Keratinocyte (primary cell): ENCODE data around the gene CNTLN. TPM values are rescaled to one million over a fixed set of nuclear protein-coding genes. Genes with fewer than 3 reads are reported as not detected.

ENCODE experiments used
- DNase-seq: peaks from one replicate; pipeline ENCODE4 v3.0.0-alpha.2; 2011; ENCODE audit warnings: low read depth, missing footprints, low spot score
- FAIRE-seq: peaks from 2 replicates; lab custom pipeline; 2011; peaks lifted over from hg19 to GRCh38; lab: Jason Lieb, UNC
- H2AFZ ChIP-seq: 2 replicates; pipeline ENCODE4 v1.6.0; 2012; ENCODE audit warnings: low read length, control low read depth, inconsistent platforms; ENCODE audit not compliant: control insufficient read depth
- H3K27ac ChIP-seq: 2 replicates; pipeline ENCODE4 v1.5.1; 2011; ENCODE audit warnings: low read length; ENCODE audit not compliant: control insufficient read depth, insufficient read depth
- H3K27me3 ChIP-seq: 3 replicates; pipeline ENCODE4 v1.6.0; 2011; ENCODE audit warnings: low read length; ENCODE audit not compliant: control insufficient read depth, insufficient read depth; ENCODE audit errors: extremely low read depth
- H3K36me3 ChIP-seq, 2 experiments: 2 replicates in 1 of 2; 3 replicates in 1 of 2; pipeline ENCODE4 v1.5.1; 2011; ENCODE audit warnings: low read length in 2 of 2, mild to moderate bottlenecking in 1 of 2; ENCODE audit not compliant: control insufficient read depth in 2 of 2, insufficient read depth in 2 of 2; ENCODE audit errors: extremely low read depth in 1 of 2
- H3K4me1 ChIP-seq: 3 replicates; pipeline ENCODE4 v1.5.1; 2011; ENCODE audit warnings: low read length; ENCODE audit not compliant: control insufficient read depth, insufficient read depth; ENCODE audit errors: extremely low read depth
- H3K4me2 ChIP-seq: 3 replicates; pipeline ENCODE4 v1.6.0; 2011; ENCODE audit warnings: low read depth, low read length; ENCODE audit not compliant: control insufficient read depth, insufficient read depth; ENCODE audit errors: extremely low read depth
- H3K4me3 ChIP-seq, 3 experiments: fragments of 200-600 bp in 1 of 3; sonication (generic) in 1 of 3; 2 replicates in 2 of 3; 3 replicates in 1 of 3; pipeline ENCODE4 v1.5.1; 2011 to 2016; ENCODE audit warnings: low read length in 3 of 3, mild to moderate bottlenecking in 3 of 3, control low read depth in 2 of 3, inconsistent platforms in 1 of 3, low read depth in 1 of 3, mixed read lengths in 1 of 3, mixed run types in 1 of 3, moderate library complexity in 1 of 3; ENCODE audit not compliant: control insufficient read depth in 2 of 3, insufficient read depth in 2 of 3; ENCODE audit errors: extremely low read depth in 1 of 3
- H3K79me2 ChIP-seq: 2 replicates; pipeline ENCODE4 v1.6.0; 2012; ENCODE audit warnings: low read length; ENCODE audit not compliant: control insufficient read depth, insufficient read depth
- H3K9ac ChIP-seq: 3 replicates; pipeline ENCODE4 v1.6.0; 2011; ENCODE audit warnings: low read length; ENCODE audit not compliant: control insufficient read depth, insufficient read depth; ENCODE audit errors: extremely low read depth
- H3K9me1 ChIP-seq: 3 replicates; pipeline ENCODE4 v1.6.0; 2011; ENCODE audit warnings: low read length; ENCODE audit not compliant: control insufficient read depth, insufficient read depth; ENCODE audit errors: extremely low read depth
- H3K9me3 ChIP-seq: 2 replicates; pipeline ENCODE4 v1.5.1; 2012; ENCODE audit warnings: low read depth, low read length; ENCODE audit not compliant: control insufficient read depth
- H4K20me1 ChIP-seq: 3 replicates; pipeline ENCODE4 v1.6.0; 2011; ENCODE audit warnings: low read length; ENCODE audit not compliant: control insufficient read depth, insufficient read depth; ENCODE audit errors: extremely low read depth
- CTCF ChIP-seq, 3 experiments: IDR thresholded peaks in 1 of 3; conservative IDR thresholded peaks in 1 of 3; optimal IDR thresholded peaks in 1 of 3; 2 replicates in 2 of 3; 3 replicates in 1 of 3; pipeline versions ENCODE3 to v1.5.1; 2011; ENCODE audit warnings: low read length in 3 of 3, mild to moderate bottlenecking in 3 of 3, moderate library complexity in 2 of 3, control low read depth in 1 of 3, inconsistent platforms in 1 of 3; ENCODE audit not compliant: insufficient read depth in 2 of 3; ENCODE audit errors: extremely low read depth in 1 of 3
- EZH2 ChIP-seq: IDR thresholded peaks from one replicate; pipeline ENCODE4 v1.6.1; 2012; ENCODE audit warnings: inconsistent platforms, mild to moderate bottlenecking, low read length, moderate library complexity
- dilution Hi-C: fragments of 300-500 bp; cut with MboI; formaldehyde crosslinking; loops from one replicate; pipeline ENCODE4 v1.7.0; 2020; ENCODE audit warnings: low sequenced_read_pairs; ENCODE audit not compliant: extremely low pct_ligation_motif_present
- polyA plus RNA-seq, 5 experiments: library from polyadenylated mRNA; depleted of rRNA in 3 of 5; stranded (reverse) in 3 of 5; stranded (forward) in 1 of 5; unstranded in 1 of 5; fragments of >200 nt; gene quantifications; 1 replicate in 1 of 5; 2 replicates in 3 of 5; 3 replicates in 1 of 5; pipeline versions ENCODE4 v1.2.1 to v1.2.3, GENCODE V29; 2011 to 2012; ENCODE audit warnings: missing spikeins in 2 of 5, low read depth in 1 of 5, low replicate concordance in 1 of 5

Gene CNTLN
- polyA plus RNA-seq, 1 donor (not counting 4 experiments of a cell fraction or from before 2014, with no cell fraction given), result 2.4 TPM

- Histone ChIP-seq H2AFZ (no peak overlapping the region), H3K79me2 (peaks cover 2% of the 10 kb centered on the region), H3K4me2 (no peak overlapping the region), H3K36me3 (no peaks in the 10 kb centered on the region), H3K9me3 (no peaks in the 10 kb centered on the region), H3K27ac (no peak overlapping the region), H3K27me3 (no peaks in the 10 kb centered on the region), H3K4me3 (no peak overlapping the region), H4K20me1 (no peaks in the 10 kb centered on the region), H3K9me1 (no peaks in the 10 kb centered on the region), H3K9ac (no peak overlapping the region), H3K4me1 (no peaks in the 10 kb centered on the region)
- TF ChIP-seq EZH2, result no peak
- no peak for TF ChIP-seq CTCF (optimal IDR thresholded peaks at IDR 0.05 in 1 of 3, IDR thresholded peaks at IDR 0.05 in 1 of 3, conservative IDR thresholded peaks at IDR 0.05 in 1 of 3; ENCODE audit: extremely low read depth in 1 of 3, insufficient read depth in 2 of 3, low read length in 3 of 3)
- dilution Hi-C loops, result no loop called here
- no peak for FAIRE-seq
- no peak for DNase-seq
Measured at GRCh38 chr9:17140418-17140817, 5.6 kb downstream of the CNTLN start.

- Histone ChIP-seq H2AFZ (no peak overlapping the region), H3K4me1 (no peaks in the 10 kb centered on the region), H4K20me1 (no peaks in the 10 kb centered on the region), H3K9me1 (no peaks in the 10 kb centered on the region), H3K27ac (no peak overlapping the region), H3K27me3 (no peaks in the 10 kb centered on the region), H3K79me2 (no peaks in the 10 kb centered on the region), H3K9me3 (no peaks in the 10 kb centered on the region), H3K9ac (no peak overlapping the region), H3K4me2 (no peak overlapping the region), H3K36me3 (no peaks in the 10 kb centered on the region), H3K4me3 (no peak overlapping the region)
- no peak for FAIRE-seq
- no peak for DNase-seq
- TF ChIP-seq CTCF (optimal IDR thresholded peaks at IDR 0.05 in 1 of 3, IDR thresholded peaks at IDR 0.05 in 1 of 3, conservative IDR thresholded peaks at IDR 0.05 in 1 of 3; ENCODE audit: extremely low read depth in 1 of 3, insufficient read depth in 2 of 3, low read length in 3 of 3), result no peak
- TF ChIP-seq EZH2, result no peak
- dilution Hi-C loops, result no loop called here
Measured at GRCh38 chr9:17148324-17148723, 13.5 kb downstream of the CNTLN start.
